ENCODE results near the gene MNAT1. TPM values are rescaled to one million over a fixed set of nuclear protein-coding genes. Genes with fewer than 3 reads are reported as not detected.

Gene MNAT1
- total and polyA plus RNA-seq, 2 experiments from 2014 or later: 51.6 to 85.0 TPM

GRCh38 chr14:60964904-60965303, 230.3 kb downstream of the MNAT1 start:
- Histone ChIP-seq H3K4me1 (ENCODE audit: insufficient read depth) (no peaks in the 10 kb centered on the region), H3K79me2 (replicated peaks; ENCODE audit: insufficient read depth) (no peaks in the 10 kb centered on the region), H3K4me3 (no peak overlapping the region), H3K36me3 (ENCODE audit: insufficient read depth) (no peaks in the 10 kb centered on the region), H3K27me3 (ENCODE audit: insufficient read depth) (no peaks in the 10 kb centered on the region), H3K9me2 (ENCODE audit: insufficient read depth) (no peaks in the 10 kb centered on the region), H2AFZ (no peak overlapping the region), H4K20me1 (replicated peaks; ENCODE audit: insufficient read depth) (no peaks in the 10 kb centered on the region), H3K27ac (ENCODE audit: low read depth) (no peak overlapping the region), H3F3A (replicated peaks; ENCODE audit: low read depth) (no peaks in the 10 kb centered on the region), H3K4me2 (no peak overlapping the region)
- Mint-ChIP-seq H3K27me3 (ENCODE audit: insufficient read depth, low read depth, poor library complexity) (no peaks in the 10 kb centered on the region), H3K9me3 (no peaks in the 10 kb centered on the region), H3K36me3 (ENCODE audit: low read depth) (no peaks in the 10 kb centered on the region), H3K27ac (no peak overlapping the region), H3K4me1 (no peaks in the 10 kb centered on the region), H3K4me3 (no peak overlapping the region)
- TF ChIP-seq ZNF462 (CRISPR knock-in tag; IDR thresholded peaks at IDR 0.05) (no peak), STAT1 (IDR thresholded peaks at IDR 0.05; ENCODE audit: unreplicated experiment) (no peak), EZH2phosphoT487 (IDR thresholded peaks at IDR 0.05; ENCODE audit: unreplicated experiment) (no peak), POLR2AphosphoS5 (IDR thresholded peaks at IDR 0.05; ENCODE audit: low read depth) (no peak), ZNF114 (CRISPR knock-in tag; IDR thresholded peaks at IDR 0.05) (no peak), ZNF331 (CRISPR knock-in tag; IDR thresholded peaks at IDR 0.05; ENCODE audit: low read depth) (no peak), EZH2 (IDR thresholded peaks at IDR 0.05; ENCODE audit: low read depth, unreplicated experiment) (no peak), NANOG (IDR thresholded peaks at IDR 0.05; ENCODE audit: borderline replicate concordance) (no peak)
- TF ChIP-seq, protein P1, sequence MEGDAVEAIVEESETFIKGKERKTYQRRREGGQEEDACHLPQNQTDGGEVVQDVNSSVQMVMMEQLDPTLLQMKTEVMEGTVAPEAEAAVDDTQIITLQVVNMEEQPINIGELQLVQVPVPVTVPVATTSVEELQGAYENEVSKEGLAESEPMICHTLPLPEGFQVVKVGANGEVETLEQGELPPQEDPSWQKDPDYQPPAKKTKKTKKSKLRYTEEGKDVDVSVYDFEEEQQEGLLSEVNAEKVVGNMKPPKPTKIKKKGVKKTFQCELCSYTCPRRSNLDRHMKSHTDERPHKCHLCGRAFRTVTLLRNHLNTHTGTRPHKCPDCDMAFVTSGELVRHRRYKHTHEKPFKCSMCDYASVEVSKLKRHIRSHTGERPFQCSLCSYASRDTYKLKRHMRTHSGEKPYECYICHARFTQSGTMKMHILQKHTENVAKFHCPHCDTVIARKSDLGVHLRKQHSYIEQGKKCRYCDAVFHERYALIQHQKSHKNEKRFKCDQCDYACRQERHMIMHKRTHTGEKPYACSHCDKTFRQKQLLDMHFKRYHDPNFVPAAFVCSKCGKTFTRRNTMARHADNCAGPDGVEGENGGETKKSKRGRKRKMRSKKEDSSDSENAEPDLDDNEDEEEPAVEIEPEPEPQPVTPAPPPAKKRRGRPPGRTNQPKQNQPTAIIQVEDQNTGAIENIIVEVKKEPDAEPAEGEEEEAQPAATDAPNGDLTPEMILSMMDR (conservative IDR thresholded peaks at IDR 0.05; ENCODE audit: low read depth in 2 of 2): no peak
- DNase-seq (ENCODE audit: low spot score): no peak
- ATAC-seq: no peak
